GM18868 (cell line): Measurements from ENCODE around the gene THAP9.
"Not testable (repeated sequence)": the region's sequence is repeated elsewhere in the genome, so short reads cannot be mapped to it uniquely, and the experiment has no call there.

Experiments used
- ATAC-seq: cut with Tn5 transposase; IDR thresholded peaks from one replicate; pipeline ENCODE4 v1.9.1; 2021; ENCODE audit warnings: mild to moderate bottlenecking, moderate library complexity; ENCODE audit not compliant: unreplicated experiment

The THAP9 gene

DNA sequence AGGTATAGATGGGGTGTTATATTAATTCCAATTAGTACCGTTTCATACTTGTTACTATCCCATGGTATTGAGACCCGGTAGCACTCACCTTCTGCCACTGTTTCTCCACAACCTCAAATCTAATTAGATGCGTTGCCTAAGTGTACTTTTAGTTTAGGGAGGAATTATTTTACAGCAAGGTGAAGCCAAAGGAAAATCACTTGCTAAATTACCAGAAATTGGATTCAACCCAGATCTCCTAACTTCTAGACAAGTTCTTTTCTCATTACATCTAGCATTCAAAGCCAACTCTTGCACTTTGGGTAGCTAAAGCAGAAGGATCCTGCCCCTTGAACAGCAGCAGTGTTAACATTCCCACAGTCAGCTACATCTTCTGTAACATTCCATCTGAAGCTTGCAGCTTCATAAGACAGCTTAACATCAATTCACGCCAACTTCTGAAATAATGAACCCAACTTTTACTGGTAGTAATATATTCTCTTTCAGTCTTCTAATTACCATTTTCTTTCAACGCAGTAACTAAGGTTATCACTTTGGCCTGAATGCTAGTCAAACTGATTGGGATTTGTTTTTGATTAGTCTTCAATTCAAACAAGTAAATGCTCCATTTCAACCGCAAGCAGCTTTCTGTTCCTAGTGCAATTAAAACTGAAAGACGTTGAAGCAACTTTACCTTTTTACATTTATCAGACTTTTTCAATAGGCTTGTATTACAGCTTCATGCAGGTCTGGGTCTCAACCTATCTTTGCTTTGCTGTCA lies 8.6 kb upstream of the THAP9 start:
- no peak for ATAC-seq

DNA sequence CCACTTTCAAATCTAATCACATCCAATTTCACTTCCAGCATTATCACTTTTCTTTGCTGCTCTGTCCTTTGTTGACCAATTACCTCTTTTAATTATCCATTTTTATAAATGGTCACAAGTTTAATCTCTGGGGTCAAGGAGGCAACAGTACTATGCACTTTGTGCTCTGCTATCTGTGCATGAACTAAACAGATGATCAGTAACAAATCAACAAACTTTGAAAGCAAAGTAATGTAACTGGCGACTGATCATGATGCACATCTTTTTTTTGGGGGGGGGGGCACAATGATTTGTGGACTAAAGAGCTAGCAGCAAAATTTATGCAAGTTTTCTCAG lies 8.1 kb upstream of the THAP9 start:
- no peak for ATAC-seq

DNA sequence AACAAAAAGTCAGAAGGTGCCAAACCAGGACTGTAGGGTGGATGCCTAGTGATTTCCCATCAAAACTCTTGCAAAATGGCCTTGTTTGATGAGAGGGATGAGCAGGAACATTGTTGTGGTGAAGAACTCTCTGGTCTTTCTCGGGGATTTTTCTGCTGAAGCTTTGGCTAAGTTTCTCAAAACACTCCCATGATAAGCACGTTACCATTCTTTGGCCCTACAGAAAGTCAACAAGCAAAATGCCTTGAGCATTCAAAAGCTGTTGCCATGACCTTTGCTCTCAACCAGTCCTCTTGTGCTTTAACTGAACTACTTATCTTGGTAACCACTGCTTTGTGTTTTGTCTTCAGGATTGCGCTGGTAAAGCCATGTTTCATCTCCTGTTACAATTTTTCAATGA lies 6.6 kb upstream of the THAP9 start:
- no peak for ATAC-seq

DNA sequence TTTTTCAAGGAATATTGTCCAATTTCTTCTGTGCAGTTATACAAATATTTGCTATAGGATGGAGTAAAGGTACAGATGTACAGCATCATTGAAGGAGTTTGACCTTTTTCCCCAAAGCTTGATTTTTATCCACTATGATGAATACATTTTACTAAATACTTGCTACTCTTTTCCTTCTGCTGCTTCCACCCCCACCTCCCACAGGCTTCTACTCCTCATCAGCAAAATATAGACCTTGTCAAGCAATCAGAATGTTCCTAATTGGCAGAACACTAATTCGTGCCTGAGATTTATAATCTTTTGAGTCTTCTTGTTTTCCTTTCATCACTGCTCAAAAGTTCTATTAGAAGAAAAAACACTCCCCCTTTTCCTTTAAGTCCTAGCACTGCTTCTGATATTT lies 3.8 kb upstream of the THAP9 start:
- ATAC-seq: no peak

DNA sequence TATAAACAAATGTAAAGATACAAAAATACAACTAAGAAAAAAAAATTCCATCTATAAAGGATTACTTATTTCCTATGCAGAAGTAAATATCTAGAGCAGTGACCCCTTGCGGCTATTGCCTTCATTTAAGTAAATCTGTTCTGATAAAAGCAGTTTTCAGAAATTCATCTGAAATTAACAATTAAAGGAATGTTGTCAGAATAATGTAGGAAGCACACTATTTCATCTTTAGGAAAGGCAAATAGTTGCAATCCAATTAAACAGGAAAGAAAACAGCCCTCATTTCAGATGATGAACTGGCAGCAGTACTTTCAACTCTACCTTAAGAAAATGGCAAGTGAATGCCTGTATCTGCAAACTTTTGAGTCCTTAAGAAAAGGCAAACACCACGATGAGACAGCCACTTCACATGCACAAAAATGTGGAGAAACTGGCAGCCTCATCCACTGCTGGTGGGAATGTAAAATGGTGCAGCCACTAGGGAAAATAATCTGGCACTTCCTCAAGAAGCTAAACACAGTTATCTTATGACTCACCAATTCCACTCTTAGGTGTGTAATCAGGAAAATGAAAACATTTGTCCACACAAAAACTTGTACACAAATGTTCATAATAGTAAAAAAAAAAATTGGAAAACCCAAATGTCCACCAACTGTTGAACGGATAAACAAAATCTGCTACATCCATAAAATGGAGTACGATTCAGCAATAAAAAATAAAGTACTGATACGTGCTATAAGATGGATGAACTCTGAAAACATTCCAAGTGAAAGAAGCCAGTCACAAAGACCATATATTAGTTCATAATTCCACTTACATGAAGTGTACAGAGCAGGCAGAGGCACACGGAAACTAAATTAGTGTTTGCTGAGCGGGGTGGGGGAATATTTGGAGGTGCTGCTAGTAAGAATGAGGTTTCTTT lies 2.0 kb upstream of the THAP9 start:
- no peak for ATAC-seq

DNA sequence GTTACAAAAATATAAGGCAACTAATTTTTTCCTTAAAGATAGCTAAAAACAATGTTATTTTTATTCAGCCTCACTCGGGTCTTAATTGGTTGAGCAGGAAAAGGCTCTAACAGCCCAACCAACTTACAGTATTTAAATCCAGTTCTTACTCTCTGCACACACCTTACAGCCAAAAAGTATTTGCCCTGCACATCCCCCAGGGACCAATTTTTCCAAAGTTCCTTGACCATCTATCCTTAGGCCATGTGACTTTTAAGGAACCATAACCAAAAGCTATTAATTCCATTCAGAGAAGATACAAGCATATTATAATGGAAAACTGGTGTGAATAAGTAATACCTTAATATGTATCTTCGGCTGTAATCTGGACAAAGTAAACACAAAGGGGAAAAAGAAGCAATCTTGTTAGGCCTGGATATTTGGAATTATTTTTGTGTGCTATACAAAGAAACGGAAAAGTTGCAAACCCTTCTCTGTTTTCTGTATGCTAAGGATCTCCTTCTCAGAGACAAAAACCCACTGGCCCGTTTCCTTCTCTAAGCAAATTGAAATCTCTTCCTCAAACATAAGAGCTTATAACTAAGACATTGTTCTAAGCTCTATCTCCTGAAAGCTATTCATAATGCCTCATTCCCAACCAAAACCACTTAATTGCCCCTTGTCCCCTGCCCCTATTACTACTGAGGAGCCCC lies 1.0 kb upstream of the THAP9 start:
- ATAC-seq: no peak

DNA sequence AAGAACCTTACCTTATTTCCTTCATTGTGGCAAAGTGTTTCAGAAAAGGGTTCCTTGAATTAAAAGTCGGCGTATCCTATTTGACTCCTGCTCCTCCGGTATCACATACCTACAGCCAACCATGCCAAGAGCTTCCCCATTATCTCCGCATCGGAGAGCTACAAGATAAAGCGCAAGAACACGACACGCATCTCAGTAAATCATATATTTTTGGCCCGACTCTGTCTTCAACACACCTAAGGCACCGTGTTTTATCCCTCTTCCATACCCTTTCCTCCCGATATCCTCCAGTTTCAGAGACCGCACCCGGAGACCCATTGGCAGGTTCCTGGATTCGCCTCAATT lies 497 bp upstream of the THAP9 start:
- peak; percentile 5 for ATAC-seq

DNA sequence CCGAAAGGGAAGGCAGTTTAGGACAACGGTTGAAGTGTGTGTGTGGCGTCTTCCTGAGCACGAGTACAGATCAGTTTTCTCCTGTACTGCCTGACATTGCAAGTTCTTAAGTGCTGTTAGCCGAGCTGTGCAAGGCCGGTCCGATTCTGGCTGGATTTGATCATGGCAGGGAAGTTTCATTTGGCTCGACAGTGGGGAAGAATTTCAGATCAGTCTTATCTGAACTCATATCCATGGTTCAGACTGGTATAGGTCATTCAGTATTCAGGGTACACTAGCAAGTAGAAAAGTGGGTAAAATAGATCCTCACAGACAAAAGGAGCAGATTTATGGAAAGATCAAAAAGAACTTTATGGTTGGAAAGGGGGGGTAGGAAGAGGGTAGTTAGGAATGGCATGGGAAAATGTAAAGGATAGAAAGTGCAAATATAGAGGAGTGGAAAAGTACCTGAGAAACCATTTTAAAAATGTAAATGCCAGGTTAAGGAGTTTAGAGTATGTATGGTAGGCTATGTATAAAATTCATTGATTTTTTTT lies 716 bp downstream of the THAP9 start:
- ATAC-seq: no peak

DNA sequence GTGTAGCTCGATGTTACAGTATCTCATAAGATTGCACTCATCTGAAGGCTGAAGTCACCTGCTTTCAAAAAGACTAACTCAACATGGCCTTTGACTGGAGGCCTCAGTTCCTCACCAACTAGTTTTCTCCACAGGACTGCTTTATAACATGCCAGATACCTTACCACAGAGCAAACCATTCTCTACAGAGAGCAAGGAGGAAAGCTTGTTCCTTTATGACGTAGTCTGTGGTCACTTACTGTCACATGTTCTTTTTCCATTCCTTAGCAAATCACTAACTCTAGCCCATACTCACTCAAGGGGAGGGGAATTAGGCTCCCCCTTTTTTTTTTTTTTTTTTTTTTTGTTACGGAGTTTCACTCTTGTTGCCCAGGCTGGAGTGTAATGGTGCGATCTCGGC lies 3.2 kb downstream of the THAP9 start:
- no peak for ATAC-seq

DNA sequence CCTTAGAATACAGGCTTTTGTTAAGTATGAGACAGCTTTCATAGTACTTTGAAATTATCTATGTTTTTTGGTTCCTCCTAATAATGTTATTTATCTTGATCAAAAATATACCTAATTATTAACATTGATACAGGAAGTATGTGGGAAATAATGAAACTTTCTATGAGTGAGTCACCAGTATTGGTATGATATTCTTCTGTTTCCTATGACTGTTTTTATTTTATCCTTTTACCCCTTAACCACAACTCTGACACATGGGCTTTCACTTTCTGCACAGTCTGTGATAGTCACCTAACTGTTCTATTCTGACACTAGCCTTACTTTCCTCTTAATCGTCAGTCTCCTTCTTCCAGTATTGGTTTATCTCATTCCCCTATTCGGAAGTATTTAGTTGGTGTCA lies 4.7 kb downstream of the THAP9 start:
- peak; percentile 66 for ATAC-seq

DNA sequence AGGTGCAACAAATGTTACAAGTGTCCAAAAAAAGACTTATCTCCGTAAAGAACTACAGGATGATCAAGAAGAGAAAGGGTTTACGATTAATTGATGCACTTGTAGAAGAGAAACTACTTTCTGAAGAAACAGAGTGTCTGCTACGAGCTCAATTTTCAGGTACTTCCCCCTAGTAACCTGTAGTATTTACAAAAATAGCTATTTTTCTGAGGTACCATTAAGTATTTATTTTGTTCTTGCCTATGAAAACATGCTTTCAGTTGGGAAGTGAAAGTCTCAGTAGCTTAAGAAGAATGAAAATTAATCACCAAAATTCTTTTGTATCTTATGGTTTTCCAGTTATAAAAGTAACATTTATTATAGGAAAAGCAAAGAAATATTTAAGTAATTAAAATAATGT lies 5.9 kb downstream of the THAP9 start:
- peak; percentile 43 for ATAC-seq

DNA sequence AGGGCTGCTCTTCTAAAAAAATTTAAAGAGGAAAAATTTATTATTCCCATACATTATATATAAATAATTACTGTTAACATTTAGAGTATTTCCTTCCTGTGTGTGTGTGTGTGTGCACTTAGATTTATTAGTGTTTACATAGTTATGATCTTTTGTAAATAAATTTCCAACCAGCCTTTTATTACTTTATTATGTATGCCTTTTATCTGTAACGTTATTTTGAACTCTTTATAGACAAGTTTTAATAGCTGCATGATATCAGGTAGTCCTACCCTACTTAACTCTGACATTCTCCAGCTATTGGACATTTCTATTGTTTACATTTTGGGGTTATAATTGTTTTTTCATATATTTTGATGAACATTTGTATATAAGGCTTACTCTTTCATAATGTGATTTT lies 8.8 kb downstream of the THAP9 start:
- no peak for ATAC-seq

DNA sequence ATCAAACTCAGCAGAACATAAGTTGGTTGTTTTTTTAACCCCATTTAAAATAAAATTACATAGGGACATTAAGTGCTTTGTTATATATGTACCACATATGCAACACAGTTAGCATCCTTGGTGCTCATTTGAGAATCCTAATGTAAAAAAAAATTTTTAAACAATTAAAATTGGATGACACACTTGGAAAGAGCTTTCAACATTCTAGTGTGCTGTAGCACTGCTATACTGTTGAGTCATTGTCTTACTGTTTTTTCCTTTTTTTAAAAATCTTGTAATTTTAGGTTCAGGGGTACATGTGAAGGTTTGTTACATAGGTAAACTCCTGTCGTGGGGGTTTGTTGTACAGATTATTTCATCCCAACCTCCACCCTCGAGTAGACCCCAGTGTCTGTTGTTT lies 12.8 kb downstream of the THAP9 start:
- no peak for ATAC-seq

DNA sequence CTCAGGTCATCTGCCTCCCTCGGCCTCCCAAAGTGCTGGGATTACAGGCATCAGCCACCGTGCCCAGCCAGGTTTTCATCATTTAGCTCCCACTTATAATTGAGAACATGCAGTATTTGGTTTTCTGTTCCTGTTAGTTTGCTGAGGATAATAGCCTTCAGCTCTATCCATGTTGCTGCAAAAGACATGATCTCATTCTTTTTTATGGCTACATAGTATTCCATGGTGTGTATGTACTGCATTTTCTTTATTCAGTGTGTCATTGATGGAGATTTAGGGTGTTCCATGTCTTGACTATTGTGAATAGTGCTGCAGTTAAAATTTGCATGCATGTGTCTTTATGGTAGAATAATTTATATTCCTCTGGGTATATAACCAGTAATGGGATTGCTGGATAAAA lies 13.4 kb downstream of the THAP9 start:
- not testable (repeated sequence) for ATAC-seq

DNA sequence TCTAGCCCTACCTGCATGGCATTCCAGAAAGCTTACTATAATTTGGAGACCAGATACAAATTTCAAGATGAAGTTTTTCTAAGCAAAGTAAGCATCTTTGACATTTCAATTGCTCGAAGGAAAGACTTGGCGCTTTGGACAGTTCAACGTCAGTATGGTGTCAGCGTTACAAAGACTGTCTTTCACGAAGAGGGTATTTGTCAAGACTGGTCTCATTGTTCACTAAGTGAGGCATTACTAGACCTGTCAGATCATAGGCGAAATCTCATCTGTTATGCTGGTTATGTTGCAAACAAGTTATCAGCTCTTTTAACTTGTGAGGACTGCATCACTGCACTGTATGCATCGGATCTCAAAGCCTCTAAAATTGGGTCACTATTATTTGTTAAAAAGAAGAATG lies 17.6 kb downstream of the THAP9 start:
- ATAC-seq: no peak

DNA sequence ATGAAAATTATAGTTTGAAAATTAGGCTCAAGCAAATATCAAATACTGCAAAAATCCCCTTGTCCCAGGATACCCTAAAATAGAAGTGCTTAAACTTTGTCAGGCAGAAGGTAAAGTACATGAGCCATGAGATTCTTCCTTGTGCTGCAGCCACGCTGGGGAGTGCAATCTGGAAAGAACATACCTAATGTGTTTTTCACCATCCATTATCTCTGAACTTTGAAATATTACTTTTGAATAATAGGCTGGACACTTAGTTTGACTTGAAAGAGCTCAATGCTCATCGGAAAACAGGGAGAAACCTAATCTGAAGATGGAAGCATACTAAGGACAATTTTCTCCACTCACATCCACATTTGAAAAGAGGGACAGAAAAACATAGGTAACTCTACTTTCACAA lies 18.9 kb downstream of the THAP9 start:
- no peak for ATAC-seq

DNA sequence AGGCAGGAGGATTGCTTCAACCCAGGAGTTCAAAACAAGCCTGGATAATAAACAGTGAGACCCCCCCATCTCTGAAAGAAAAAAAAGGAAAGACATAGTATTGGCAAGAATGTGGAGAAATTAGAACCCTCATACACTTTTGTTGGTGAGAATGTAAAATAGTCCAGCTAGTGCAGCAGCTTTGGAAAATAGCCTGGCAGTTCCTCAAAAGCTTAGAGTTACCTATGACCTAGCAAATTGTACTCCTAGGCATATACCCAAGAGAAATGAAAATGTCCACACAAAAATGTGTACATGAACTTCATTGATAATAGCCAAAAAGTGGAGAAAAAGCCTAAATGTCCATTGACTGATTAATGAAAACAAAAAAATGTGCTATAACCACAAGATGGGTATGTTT lies 21.3 kb downstream of the THAP9 start:
- ATAC-seq: no peak

DNA sequence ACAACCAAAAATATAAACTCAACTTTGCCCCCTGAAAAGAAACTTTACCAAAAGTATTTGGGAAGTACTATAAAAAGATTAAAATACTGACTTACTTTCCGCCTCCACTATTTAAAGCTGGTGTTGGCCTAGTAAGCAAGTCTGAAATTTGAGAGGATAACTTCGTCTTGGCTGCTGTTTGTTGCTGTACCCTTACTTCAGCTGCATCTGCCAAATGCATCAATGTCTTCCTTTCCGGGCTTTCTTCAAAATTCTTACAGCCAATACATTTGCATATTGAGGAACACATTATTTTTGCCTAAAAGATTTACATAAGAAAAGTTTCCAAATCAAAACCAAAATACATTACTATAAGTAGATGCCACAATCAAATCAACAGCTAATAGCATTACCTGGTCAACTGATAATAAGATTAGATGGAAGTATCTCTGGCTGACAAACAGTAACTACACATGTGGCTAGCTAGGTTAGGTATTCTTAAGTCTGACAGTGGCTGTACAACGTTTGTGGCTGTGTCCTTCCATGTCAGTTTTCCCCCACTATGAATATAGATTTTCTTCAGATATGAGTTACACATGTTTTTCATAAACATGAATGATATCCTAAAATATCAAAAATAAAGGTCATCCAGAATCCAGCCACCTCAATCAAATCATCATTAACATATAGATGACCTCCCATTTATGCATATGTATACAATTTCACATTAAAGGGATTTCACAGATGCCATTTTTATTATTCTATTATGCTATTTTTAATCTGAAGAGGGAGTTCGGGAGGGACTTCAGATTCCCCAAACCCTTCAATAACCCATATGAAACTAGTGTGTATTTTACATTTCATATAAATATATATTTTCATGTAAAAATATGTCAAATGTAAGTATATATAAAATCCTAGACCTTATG lies 30.6 kb downstream of the THAP9 start:
- ATAC-seq: no peak

DNA sequence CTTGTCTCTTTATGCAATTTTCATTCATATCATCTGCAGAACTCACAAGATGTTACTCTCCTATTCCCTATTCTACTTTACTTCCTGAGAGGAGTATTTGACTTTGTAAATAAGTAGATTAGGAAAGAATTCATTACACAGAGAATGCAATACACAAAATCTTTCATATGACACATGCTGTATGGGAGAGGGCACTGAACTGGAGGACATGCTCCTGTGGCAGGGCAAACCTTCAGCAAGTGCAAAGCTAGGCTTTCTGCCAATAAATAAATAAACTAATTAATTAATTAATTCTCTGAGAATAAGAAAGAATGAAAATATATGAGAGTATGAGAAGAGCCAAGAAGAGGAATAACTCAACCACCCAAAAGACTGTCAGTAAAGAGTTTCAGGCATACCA lies 33.9 kb downstream of the THAP9 start:
- no peak for ATAC-seq

DNA sequence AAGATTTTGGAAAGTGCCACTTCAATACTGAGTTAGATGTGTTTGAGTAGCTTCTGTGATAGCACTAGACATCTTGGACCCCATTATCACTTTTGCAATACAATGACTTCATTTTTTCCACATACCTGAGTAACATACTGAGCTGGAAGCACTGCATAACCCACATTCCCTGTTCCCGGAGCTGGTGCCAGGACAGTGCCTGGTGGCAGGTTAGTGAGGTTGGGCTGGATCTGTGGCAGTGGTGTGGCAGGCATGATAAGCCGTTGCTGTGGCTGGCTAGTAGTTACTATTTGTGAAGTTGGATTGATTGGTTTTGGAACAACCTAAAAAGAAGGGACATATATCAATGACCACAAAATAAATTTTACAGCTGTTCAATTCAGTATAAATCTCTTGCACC lies 38.9 kb downstream of the THAP9 start:
- ATAC-seq: no peak

DNA sequence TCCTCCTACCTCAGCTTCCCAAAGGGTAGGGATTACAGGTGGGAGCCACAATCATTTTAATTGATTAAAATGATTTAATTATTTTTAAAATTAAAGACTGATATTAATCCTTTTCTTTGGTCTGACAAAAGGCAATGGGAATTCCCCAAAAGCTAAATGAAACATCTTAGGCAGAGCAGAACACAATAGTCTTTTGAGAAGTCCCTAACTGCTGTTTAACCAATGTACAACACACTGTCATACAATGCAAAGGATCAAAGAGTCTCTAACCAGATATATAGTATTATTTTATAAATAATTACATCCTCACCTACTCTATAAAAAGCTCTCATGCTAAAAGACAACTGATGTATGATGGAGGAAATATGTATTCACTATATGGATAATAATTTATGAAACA lies 47.0 kb downstream of the THAP9 start:
- ATAC-seq: peak; percentile 65
